NCI-H524 (cell line): ENCODE measurements around the gene TET3.

Experiments used
- DNase-seq, 2 experiments: peaks; one replicate each; lab custom pipeline; 2025; lab: John Stamatoyannopoulos, UW

The TET3 gene

GRCh38 chr2:74031221-74031620 is 46.5 kb downstream of the TET3 start:
- DNase-seq: no peak

GRCh38 chr2:74031959-74032287 is 47.2 kb downstream of the TET3 start:
- no peak for DNase-seq

- no peak for DNase-seq
These were observed 48.7 kb downstream of the TET3 start for GRCh38 chr2:74033375-74033774.
